ENCODE results near the gene ATP1B1. TPM values are rescaled to one million over a fixed set of nuclear protein-coding genes. Genes with fewer than 3 reads are reported as not detected.
A peak's percentile ranks its signal among the peaks of the same experiment; 100 is the strongest.

ATP1B1 gene
- total and polyA plus RNA-seq, 2 of the 13 experiments (the other 11 are each of a cell fraction or from before 2014, with no cell fraction given) = 134 to 135 TPM

DNA sequence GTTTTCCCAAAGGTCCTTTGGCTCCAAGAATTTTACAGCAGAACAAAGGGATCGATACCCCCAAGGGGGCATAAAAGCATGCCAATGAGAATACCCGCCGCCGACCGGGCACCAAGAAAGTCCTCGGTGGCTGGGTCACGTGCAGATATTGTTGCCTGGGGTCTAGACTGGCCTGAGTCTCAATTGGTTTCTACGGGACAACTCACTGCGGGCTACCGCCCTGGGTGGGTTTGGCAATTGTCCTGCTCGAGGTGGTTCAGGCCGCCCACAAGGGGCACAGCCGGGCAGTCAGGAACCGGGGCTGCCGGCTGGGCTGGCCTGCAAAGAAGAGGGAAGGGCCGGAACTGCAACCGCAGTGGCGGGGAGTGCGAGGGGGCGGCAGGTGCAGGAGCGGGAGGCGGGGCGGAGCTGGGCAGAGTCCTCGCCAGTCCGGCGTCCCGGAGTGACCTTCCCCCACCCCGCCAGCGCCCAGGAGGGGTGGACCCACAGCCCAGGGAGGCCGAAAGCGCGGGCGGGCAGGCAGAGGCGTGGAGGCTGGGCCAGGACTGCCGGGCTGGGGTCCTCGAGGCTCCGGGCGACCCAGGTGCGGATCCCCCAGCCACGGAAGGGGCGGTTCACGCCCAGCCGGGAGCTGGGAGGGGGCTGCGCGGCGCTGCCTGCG, 926 bp upstream of the ATP1B1 start (continued):
- TF ChIP-seq ZNF609 (CRISPR knock-in tag; IDR thresholded peaks at IDR 0.05; ENCODE audit: borderline replicate concordance) = peak; percentile 75; the same call in 1 of the 2 replicates
- TF ChIP-seq, protein P1, sequence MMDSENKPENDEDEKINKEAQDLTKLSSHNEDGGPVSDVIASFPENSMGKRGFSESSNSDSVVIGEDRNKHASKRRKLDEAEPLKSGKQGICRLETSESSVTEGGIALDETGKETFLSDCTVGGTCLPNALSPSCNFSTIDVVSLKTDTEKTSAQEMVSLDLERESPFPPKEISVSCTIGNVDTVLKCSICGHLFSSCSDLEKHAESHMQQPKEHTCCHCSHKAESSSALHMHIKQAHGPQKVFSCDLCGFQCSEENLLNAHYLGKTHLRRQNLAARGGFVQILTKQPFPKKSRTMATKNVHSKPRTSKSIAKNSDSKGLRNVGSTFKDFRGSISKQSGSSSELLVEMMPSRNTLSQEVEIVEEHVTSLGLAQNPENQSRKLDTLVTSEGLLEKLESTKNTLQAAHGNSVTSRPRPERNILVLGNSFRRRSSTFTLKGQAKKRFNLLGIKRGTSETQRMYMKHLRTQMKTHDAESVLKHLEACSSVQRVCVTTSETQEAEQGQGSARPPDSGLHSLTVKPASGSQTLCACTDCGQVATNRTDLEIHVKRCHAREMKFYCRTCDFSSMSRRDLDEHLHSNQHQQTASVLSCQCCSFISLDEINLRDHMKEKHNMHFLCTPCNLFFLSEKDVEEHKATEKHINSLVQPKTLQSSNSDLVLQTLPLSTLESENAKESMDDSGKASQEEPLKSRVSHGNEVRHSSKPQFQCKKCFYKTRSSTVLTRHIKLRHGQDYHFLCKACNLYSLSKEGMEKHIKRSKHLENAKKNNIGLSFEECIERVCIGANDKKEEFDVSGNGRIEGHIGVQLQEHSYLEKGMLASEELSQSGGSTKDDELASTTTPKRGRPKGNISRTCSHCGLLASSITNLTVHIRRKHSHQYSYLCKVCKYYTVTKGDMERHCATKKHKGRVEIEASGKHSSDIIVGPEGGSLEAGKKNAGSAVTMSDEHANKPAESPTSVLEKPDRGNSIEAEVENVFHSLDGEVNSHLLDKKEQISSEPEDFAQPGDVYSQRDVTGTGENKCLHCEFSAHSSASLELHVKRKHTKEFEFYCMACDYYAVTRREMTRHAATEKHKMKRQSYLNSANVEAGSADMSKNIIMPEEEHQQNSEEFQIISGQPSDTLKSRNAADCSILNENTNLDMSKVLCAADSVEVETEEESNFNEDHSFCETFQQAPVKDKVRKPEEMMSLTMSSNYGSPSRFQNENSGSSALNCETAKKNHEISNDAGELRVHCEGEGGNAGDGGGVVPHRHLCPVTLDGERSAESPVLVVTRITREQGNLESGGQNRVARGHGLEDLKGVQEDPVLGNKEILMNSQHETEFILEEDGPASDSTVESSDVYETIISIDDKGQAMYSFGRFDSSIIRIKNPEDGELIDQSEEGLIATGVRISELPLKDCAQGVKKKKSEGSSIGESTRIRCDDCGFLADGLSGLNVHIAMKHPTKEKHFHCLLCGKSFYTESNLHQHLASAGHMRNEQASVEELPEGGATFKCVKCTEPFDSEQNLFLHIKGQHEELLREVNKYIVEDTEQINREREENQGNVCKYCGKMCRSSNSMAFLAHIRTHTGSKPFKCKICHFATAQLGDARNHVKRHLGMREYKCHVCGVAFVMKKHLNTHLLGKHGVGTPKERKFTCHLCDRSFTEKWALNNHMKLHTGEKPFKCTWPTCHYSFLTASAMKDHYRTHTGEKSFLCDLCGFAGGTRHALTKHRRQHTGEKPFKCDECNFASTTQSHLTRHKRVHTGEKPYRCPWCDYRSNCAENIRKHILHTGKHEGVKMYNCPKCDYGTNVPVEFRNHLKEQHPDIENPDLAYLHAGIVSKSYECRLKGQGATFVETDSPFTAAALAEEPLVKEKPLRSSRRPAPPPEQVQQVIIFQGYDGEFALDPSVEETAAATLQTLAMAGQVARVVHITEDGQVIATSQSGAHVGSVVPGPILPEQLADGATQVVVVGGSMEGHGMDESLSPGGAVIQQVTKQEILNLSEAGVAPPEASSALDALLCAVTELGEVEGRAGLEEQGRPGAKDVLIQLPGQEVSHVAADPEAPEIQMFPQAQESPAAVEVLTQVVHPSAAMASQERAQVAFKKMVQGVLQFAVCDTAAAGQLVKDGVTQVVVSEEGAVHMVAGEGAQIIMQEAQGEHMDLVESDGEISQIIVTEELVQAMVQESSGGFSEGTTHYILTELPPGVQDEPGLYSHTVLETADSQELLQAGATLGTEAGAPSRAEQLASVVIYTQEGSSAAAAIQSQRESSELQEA (CRISPR knock-in tag; IDR thresholded peaks at IDR 0.05; ENCODE audit: not compliant biosample characterization) = no peak
- TF ChIP-seq, protein P2, sequence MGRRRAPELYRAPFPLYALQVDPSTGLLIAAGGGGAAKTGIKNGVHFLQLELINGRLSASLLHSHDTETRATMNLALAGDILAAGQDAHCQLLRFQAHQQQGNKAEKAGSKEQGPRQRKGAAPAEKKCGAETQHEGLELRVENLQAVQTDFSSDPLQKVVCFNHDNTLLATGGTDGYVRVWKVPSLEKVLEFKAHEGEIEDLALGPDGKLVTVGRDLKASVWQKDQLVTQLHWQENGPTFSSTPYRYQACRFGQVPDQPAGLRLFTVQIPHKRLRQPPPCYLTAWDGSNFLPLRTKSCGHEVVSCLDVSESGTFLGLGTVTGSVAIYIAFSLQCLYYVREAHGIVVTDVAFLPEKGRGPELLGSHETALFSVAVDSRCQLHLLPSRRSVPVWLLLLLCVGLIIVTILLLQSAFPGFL (CRISPR knock-in tag; IDR thresholded peaks at IDR 0.05) = no peak
- TF ChIP-seq HNRNPL (IDR thresholded peaks at IDR 0.05; ENCODE audit: low read depth, low read length) = peak; percentile 98
- peak in 1 of 2 experiments; percentile 65; a peak in 3 of 4 replicates for TF ChIP-seq HMGXB4 (CRISPR knock-in tag; IDR thresholded peaks at IDR 0.05; ENCODE audit: borderline replicate concordance in 1 of 2, low read depth in 1 of 2)
- TF ChIP-seq ZNF274 (CRISPR knock-in tag; IDR thresholded peaks at IDR 0.05) = peak; percentile 60
- TF ChIP-seq TBP (CRISPR knock-in tag; IDR thresholded peaks at IDR 0.05) = no peak
- TF ChIP-seq E2F2 (CRISPR knock-in tag; IDR thresholded peaks at IDR 0.05; ENCODE audit: borderline replicate concordance) = 0 out of 2 replicates have a peak, but pooled peaks have one; percentile 55
- TF ChIP-seq ZNF790 (CRISPR knock-in tag; IDR thresholded peaks at IDR 0.05; ENCODE audit: borderline replicate concordance) = 0 out of 2 replicates have a peak, but pooled peaks have one; percentile 45
